NB4 (cell line): ENCODE measurements around the gene DESI1.

Experiments used
- CTCF ChIP-seq: IDR thresholded peaks from one replicate; pipeline ENCODE4 v1.5.1; 2012; ENCODE audit warnings: low read depth, low read length
- POLR2A ChIP-seq: IDR thresholded peaks from 2 replicates; pipeline ENCODE4 v1.6.1; 2011; ENCODE audit warnings: mild to moderate bottlenecking; ENCODE audit not compliant: insufficient read length; ENCODE audit errors: extremely low read depth

GRCh38 chr22:41573677-41574076 lies 47.2 kb downstream of the DESI1 start:
- TF ChIP-seq CTCF = no peak
- TF ChIP-seq POLR2A = no peak
